DND-41 (cell line): Measurements from ENCODE around the gene TSPOAP1.

ENCODE experiments used
- CTCF ChIP-seq: IDR thresholded peaks from 2 replicates; pipeline ENCODE4 v1.5.1; 2012; ENCODE audit warnings: borderline replicate concordance, low read length, moderate library complexity, mild to moderate bottlenecking; ENCODE audit not compliant: poor library complexity, severe bottlenecking; ENCODE audit errors: extremely low read depth
- EZH2 ChIP-seq: IDR thresholded peaks from 3 replicates; pipeline ENCODE4 v1.6.1; 2012; ENCODE audit warnings: borderline replicate concordance, low read depth, mild to moderate bottlenecking, moderate library complexity, low read length, inconsistent platforms; ENCODE audit not compliant: severe bottlenecking

GRCh38 chr17:58280480-58281217 is 47.9 kb downstream of the TSPOAP1 start, which contains the start of gene MPO:
- TF ChIP-seq CTCF (no peak), EZH2 (no peak)
